ENCODE data around the gene GSE1.

GSE1 gene

DNA sequence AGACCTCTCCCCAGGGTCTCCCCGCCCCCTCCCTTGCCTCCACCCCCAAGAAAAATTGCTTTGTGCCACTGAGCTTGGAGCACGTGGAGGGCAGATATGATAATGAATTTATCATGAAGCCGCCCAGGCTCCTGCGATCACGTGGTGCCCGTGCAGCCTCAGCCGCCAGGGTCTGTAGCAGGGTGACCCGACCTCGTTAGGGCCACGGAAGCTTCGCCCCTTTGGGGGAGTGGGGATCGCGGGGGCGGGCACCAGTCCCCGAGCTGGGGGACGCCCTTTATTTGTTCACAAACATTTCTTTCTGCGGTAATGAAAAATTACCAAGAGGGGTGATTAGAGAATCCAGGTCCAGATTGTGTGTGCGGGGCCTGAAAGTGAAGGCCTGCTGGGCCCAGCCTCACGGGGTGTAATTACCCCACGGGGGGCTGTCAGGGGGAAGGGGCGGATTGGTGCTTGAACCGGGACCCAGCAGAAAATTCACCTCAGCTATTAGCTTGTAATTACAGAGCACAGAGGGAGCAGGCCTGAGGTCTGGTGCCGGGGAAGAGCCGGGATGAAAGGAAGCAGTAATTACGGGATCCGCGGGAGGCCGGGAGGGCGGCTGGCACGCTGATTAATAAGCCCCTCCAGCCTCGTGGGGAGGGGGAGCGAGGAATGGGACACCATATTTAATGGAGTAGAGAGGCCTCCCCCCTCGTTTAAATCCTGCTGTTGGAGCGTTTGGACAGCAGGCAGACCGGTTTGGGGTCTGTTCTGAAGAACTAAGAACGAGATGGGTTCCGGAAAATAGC is 13.3 kb downstream of the GSE1 start:
- peaks cover 0 to 12% of the 10 kb centered on the region in 2 donors for H3K36me3 ChIP-seq (ENCODE audit: control insufficient read depth in 1 of 2, insufficient read depth in 2 of 2, low read length in 2 of 2)
- H3K9ac ChIP-seq (ENCODE audit: low read depth in 1 of 2, low read length in 2 of 2): no peak overlapping the region
- H3K4me3 ChIP-seq (ENCODE audit: low read depth in 1 of 2, low read length in 2 of 2): no peak overlapping the region
- peaks cover 29% of the 10 kb centered on the region in 2 donors for H3K4me1 ChIP-seq (ENCODE audit: control insufficient read depth in 1 of 2, insufficient read depth in 2 of 2, low read length in 2 of 2)
- no peak overlapping the region for H3K27ac ChIP-seq (ENCODE audit: low read depth, low read length)
- H3K9me3 ChIP-seq (ENCODE audit: control insufficient read depth in 1 of 2, low read length in 2 of 2): peaks cover 5 to 8% of the 10 kb centered on the region in 2 donors
- H3K27me3 ChIP-seq (ENCODE audit: control insufficient read depth in 1 of 2, insufficient read depth in 2 of 2, low read length in 2 of 2): no peaks in the 10 kb centered on the region

DNA sequence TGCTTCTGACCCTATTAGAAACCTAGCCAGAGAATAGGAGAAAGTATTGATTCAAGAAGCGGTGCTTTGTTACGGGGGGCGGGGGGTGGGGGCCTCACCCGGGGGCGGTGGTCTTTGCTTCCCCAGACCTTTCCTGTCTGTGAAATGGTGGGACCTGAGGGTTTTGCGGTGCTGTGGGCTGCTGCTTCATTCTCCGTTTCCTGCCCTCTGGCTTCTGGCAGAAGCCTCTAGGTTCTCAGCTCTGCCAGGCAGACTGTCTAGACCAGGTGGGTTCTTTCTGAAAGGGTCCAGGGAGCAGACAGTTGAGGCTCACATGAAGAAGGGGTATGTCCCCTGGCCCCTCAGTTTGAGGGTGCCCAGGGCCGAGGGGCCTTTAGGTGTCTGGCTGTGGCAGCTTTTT is 14.0 kb downstream of the GSE1 start:
- Histone ChIP-seq H3K4me3 (ENCODE audit: low read depth in 1 of 2, low read length in 2 of 2) (no peak overlapping the region), H3K36me3 (ENCODE audit: control insufficient read depth in 1 of 2, insufficient read depth in 2 of 2, low read length in 2 of 2) (peaks cover 0 to 10% of the 10 kb centered on the region in 2 donors), H3K27ac (ENCODE audit: low read depth, low read length) (no peak overlapping the region), H3K9ac (ENCODE audit: low read depth in 1 of 2, low read length in 2 of 2) (no peak overlapping the region), H3K9me3 (ENCODE audit: control insufficient read depth in 1 of 2, low read length in 2 of 2) (peaks cover 5 to 8% of the 10 kb centered on the region in 2 donors), H3K4me1 (ENCODE audit: control insufficient read depth in 1 of 2, insufficient read depth in 2 of 2, low read length in 2 of 2) (peaks cover 22% of the 10 kb centered on the region in 2 donors), H3K27me3 (ENCODE audit: control insufficient read depth in 1 of 2, insufficient read depth in 2 of 2, low read length in 2 of 2) (no peaks in the 10 kb centered on the region)

DNA sequence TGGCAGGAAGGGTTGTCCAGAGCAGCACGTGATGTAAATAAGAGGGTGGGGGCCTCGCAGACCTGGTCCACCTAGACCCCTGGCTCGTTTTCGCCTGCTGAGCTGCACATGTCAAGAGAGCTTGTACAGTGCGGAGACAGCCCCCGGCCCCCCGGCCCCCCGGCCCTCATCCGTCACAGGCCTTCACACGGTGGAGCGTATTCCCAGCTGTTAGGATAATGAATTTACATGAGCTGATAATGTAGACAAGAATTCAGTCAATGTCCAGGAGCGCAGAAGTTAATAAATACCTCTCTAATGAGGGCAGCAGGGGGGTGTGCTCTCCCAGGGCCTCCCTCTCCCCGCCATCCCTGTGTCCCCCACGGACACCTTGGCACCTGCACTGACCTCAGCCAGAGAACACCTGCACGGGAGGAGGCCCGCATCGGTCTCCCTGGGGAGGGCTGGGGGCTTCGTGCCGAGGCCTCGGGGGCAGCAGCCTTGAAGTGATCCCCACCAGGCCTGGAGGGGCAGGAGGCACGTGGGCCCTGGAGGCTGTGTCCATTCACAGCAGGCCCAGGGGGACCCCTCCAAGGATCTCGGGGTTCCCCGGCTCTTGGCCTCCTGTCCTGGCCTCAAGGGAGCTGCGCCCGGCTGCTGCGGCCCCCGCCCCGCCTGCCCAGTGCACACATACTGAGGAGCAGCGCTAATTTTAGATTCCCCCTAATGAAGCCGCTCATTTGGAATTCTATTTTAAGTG is 14.6 kb downstream of the GSE1 start:
- no peak overlapping the region for H3K27ac ChIP-seq (ENCODE audit: low read depth, low read length)
- no peaks in the 10 kb centered on the region for H3K27me3 ChIP-seq (ENCODE audit: control insufficient read depth in 1 of 2, insufficient read depth in 2 of 2, low read length in 2 of 2)
- H3K9ac ChIP-seq (ENCODE audit: low read depth in 1 of 2, low read length in 2 of 2): no peak overlapping the region

DNA sequence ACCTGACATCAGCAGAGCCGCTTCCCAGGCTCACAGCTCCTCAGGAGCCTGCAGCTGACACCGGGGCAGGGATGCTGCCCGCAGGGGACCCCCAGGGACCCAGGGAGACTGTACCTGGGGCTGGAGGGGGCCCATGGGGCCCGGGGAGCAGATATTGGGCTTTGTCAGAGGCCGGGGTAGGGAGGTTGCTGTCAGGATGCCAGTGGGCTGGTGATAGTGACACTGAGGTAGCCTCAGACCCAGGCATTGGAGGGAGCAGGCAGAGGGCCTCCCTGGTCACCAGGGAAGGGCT is 15.1 kb downstream of the GSE1 start:
- Histone ChIP-seq H3K9ac (ENCODE audit: low read depth in 1 of 2, low read length in 2 of 2) (no peak overlapping the region), H3K9me3 (ENCODE audit: control insufficient read depth in 1 of 2, low read length in 2 of 2) (peaks cover 5 to 8% of the 10 kb centered on the region in 2 donors), H3K4me3 (ENCODE audit: low read depth in 1 of 2, low read length in 2 of 2) (no peak overlapping the region), H3K27ac (ENCODE audit: low read depth, low read length) (no peak overlapping the region), H3K36me3 (ENCODE audit: control insufficient read depth in 1 of 2, insufficient read depth in 2 of 2, low read length in 2 of 2) (peaks cover 0 to 10% of the 10 kb centered on the region in 2 donors), H3K27me3 (ENCODE audit: control insufficient read depth in 1 of 2, insufficient read depth in 2 of 2, low read length in 2 of 2) (no peaks in the 10 kb centered on the region), H3K4me1 (ENCODE audit: control insufficient read depth in 1 of 2, insufficient read depth in 2 of 2, low read length in 2 of 2) (peaks cover 13 to 16% of the 10 kb centered on the region in 2 donors)

More for the DNA sequence above, 14.6 kb downstream of the GSE1 start:
- Histone ChIP-seq H3K36me3 (ENCODE audit: control insufficient read depth in 1 of 2, insufficient read depth in 2 of 2, low read length in 2 of 2) (peaks cover 0 to 10% of the 10 kb centered on the region in 2 donors), H3K4me1 (ENCODE audit: control insufficient read depth in 1 of 2, insufficient read depth in 2 of 2, low read length in 2 of 2) (peaks cover 16% of the 10 kb centered on the region in 2 donors), H3K9me3 (ENCODE audit: control insufficient read depth in 1 of 2, low read length in 2 of 2) (peaks cover 5 to 8% of the 10 kb centered on the region in 2 donors), H3K4me3 (ENCODE audit: low read depth in 1 of 2, low read length in 2 of 2) (no peak overlapping the region)

DNA sequence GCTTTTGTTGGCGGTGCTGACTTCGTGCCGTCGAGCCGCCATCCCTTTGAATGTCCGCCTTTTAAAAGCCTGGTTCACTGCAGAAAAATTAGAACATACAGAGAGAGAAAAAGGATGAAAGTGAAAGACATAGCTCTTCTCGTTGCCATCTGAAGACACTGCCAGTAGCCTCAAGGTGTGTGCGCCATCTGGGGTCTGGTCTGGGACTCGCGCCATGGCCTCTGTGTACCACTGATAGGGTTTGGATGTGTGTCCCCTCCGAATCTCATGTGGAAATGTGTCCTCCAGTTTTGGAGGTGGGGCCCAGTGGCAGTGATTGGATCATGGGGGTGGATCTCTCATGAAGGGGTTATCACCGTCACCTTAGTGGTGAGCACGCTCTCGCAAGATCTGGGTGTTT is 15.5 kb downstream of the GSE1 start:
- peaks cover 0 to 10% of the 10 kb centered on the region in 2 donors for H3K36me3 ChIP-seq (ENCODE audit: control insufficient read depth in 1 of 2, insufficient read depth in 2 of 2, low read length in 2 of 2)
- H3K4me3 ChIP-seq (ENCODE audit: low read depth in 1 of 2, low read length in 2 of 2): no peak overlapping the region
- H3K9me3 ChIP-seq (ENCODE audit: control insufficient read depth in 1 of 2, low read length in 2 of 2): peaks cover 5 to 8% of the 10 kb centered on the region in 2 donors
- no peaks in the 10 kb centered on the region for H3K27me3 ChIP-seq (ENCODE audit: control insufficient read depth in 1 of 2, insufficient read depth in 2 of 2, low read length in 2 of 2)
- H3K4me1 ChIP-seq (ENCODE audit: control insufficient read depth in 1 of 2, insufficient read depth in 2 of 2, low read length in 2 of 2): peaks cover 13 to 16% of the 10 kb centered on the region in 2 donors
- no peak overlapping the region for H3K9ac ChIP-seq (ENCODE audit: low read depth in 1 of 2, low read length in 2 of 2)
- H3K27ac ChIP-seq (ENCODE audit: low read depth, low read length): no peak overlapping the region

DNA sequence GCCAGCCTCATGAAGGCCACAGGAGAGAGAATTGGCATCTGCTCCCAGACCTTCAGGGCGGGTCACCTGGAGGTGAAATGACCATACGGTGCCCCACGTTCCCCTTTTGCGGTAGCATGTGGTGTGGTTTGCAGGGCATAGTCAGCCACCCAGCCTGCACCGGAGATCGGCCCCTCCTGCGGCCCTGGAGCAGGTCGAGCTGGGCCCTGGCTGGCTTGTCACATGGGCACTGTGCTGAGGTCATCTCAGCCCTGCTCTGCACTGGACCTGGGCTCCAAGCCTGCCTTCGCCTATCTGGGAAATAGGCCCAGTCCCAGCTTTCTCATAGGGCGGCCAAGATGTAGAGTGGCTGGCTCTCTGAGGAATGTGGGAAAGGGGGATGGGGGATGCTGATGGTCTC is 16.2 kb downstream of the GSE1 start:
- peaks cover 13 to 16% of the 10 kb centered on the region in 2 donors for H3K4me1 ChIP-seq (ENCODE audit: control insufficient read depth in 1 of 2, insufficient read depth in 2 of 2, low read length in 2 of 2)
- H3K9ac ChIP-seq (ENCODE audit: low read depth in 1 of 2, low read length in 2 of 2): no peak overlapping the region
- H3K27me3 ChIP-seq (ENCODE audit: control insufficient read depth in 1 of 2, insufficient read depth in 2 of 2, low read length in 2 of 2): no peaks in the 10 kb centered on the region
- peaks cover 0 to 13% of the 10 kb centered on the region in 2 donors for H3K36me3 ChIP-seq (ENCODE audit: control insufficient read depth in 1 of 2, insufficient read depth in 2 of 2, low read length in 2 of 2)
- no peak overlapping the region for H3K4me3 ChIP-seq (ENCODE audit: low read depth in 1 of 2, low read length in 2 of 2)
- peaks cover 5 to 8% of the 10 kb centered on the region in 2 donors for H3K9me3 ChIP-seq (ENCODE audit: control insufficient read depth in 1 of 2, low read length in 2 of 2)
- no peak overlapping the region for H3K27ac ChIP-seq (ENCODE audit: low read depth, low read length)

DNA sequence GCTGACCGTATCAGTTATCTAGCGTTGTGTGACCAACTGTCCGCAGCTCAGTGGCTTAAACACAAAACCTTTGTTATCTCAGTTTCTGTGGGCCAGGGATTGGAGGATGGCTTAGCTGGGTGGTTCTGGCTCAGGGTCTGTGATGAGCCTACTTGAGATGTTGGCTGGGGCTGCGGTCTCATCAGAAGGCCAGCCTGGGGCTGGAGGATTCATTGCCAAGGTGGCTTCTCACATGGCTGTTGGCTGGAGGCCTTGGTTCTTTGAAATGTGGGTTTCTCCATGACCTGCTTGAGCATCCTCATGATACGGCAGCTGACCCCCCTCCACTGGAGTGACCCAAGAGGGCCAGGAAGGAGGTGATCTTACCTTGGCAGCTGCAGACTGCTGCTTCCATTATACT is 16.7 kb downstream of the GSE1 start:
- Histone ChIP-seq H3K4me3 (ENCODE audit: low read depth in 1 of 2, low read length in 2 of 2) (no peak overlapping the region), H3K9ac (ENCODE audit: low read depth in 1 of 2, low read length in 2 of 2) (no peak overlapping the region), H3K36me3 (ENCODE audit: control insufficient read depth in 1 of 2, insufficient read depth in 2 of 2, low read length in 2 of 2) (peaks cover 0 to 16% of the 10 kb centered on the region in 2 donors), H3K9me3 (ENCODE audit: control insufficient read depth in 1 of 2, low read length in 2 of 2) (peaks cover 5 to 8% of the 10 kb centered on the region in 2 donors), H3K4me1 (ENCODE audit: control insufficient read depth in 1 of 2, insufficient read depth in 2 of 2, low read length in 2 of 2) (peaks cover 13 to 16% of the 10 kb centered on the region in 2 donors), H3K27me3 (ENCODE audit: control insufficient read depth in 1 of 2, insufficient read depth in 2 of 2, low read length in 2 of 2) (no peaks in the 10 kb centered on the region), H3K27ac (ENCODE audit: low read depth, low read length) (no peak overlapping the region)

DNA sequence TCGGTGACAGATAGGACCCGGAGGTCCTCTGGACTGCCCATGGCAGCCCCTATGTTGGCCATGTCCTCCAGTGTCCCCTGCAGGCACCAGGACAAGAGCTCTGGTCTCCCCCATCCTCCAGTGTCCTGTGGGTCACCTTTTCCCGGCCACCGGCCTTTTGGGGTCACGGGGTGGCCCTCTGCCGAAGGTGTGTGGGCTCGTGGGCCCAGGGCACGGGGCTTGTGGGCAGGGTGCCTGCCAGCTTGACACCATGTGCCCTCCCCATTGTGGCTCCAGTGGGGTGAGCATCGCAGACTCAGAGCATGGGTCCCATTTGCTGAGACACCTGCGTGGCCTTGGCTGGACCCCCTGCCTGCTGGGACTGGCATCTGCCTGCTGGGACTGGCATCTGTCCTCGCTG is 18.1 kb downstream of the GSE1 start:
- H3K27ac ChIP-seq (ENCODE audit: low read depth, low read length): no peak overlapping the region
- H3K27me3 ChIP-seq (ENCODE audit: control insufficient read depth in 1 of 2, insufficient read depth in 2 of 2, low read length in 2 of 2): no peaks in the 10 kb centered on the region
- H3K4me1 ChIP-seq (ENCODE audit: control insufficient read depth in 1 of 2, insufficient read depth in 2 of 2, low read length in 2 of 2): peaks cover 5 to 6% of the 10 kb centered on the region in 2 donors
- peaks cover 5 to 8% of the 10 kb centered on the region in 2 donors for H3K9me3 ChIP-seq (ENCODE audit: control insufficient read depth in 1 of 2, low read length in 2 of 2)
- H3K36me3 ChIP-seq (ENCODE audit: control insufficient read depth in 1 of 2, insufficient read depth in 2 of 2, low read length in 2 of 2): peaks cover 0 to 21% of the 10 kb centered on the region in 2 donors
- H3K4me3 ChIP-seq (ENCODE audit: low read depth in 1 of 2, low read length in 2 of 2): no peak overlapping the region
- H3K9ac ChIP-seq (ENCODE audit: low read depth in 1 of 2, low read length in 2 of 2): no peak overlapping the region

DNA sequence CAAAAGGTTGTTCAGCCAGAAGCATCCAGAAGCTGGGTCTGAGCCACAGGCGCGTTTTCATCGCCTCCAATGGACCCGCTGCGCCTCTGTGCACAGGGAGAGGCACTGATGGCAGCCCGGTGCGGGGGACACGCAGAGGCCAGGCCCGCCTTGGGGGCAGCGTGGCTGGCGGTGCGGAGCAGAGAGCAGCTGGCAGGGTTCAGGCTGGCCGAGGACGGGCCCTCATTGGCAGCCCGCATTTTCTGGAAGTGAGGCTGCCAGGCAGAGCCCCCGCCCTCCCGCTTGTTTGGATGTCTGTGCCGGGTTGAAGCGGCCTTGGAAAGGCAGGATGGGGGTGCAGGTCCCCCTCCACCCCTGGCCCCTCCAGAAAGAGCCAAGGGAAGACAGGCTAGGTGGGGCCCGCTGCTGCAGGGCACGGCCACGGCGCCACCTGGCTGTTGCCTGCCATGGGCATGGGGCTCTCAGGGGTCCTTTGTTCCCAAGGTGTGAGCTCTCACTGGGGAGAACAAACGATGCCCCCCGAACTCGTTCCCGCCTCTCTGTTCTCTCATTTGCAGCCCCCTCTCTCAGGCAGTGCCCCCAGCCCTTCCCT is 18.8 kb downstream of the GSE1 start:
- H3K4me3 ChIP-seq (ENCODE audit: low read depth in 1 of 2, low read length in 2 of 2): no peak overlapping the region
- H3K27me3 ChIP-seq (ENCODE audit: control insufficient read depth in 1 of 2, insufficient read depth in 2 of 2, low read length in 2 of 2): no peaks in the 10 kb centered on the region
- peaks cover 5 to 8% of the 10 kb centered on the region in 2 donors for H3K9me3 ChIP-seq (ENCODE audit: control insufficient read depth in 1 of 2, low read length in 2 of 2)
- H3K27ac ChIP-seq (ENCODE audit: low read depth, low read length): no peak overlapping the region
- no peak overlapping the region for H3K9ac ChIP-seq (ENCODE audit: low read depth in 1 of 2, low read length in 2 of 2)
- H3K36me3 ChIP-seq (ENCODE audit: control insufficient read depth in 1 of 2, insufficient read depth in 2 of 2, low read length in 2 of 2): peaks cover 0 to 21% of the 10 kb centered on the region in 2 donors
- no peaks in the 10 kb centered on the region for H3K4me1 ChIP-seq (ENCODE audit: control insufficient read depth in 1 of 2, insufficient read depth in 2 of 2, low read length in 2 of 2)

All from duodenal mucosa (tissue), 2 donors.